WTC11 (cell line): Measurements from ENCODE around the gene SFI1.

Experiments used
- CREM ChIP-seq: sonication (generic); formaldehyde crosslinking; IDR thresholded peaks from 2 replicates; pipeline ENCODE4 v1.8.1; 2022; ENCODE audit warnings: mild to moderate bottlenecking, missing genetic modification reagents, moderate library complexity
- JAZF1 ChIP-seq: fragments of 250-450 bp; sonication (Bioruptor Pico); IDR thresholded peaks from 2 replicates; pipeline ENCODE4 v1.9.0; 2021; ENCODE audit warnings: moderate library complexity, mild to moderate bottlenecking, inconsistent platforms
- TF ChIP-seq, protein P1 (sequence below): fragments of 200-600 bp; IDR thresholded peaks from 2 replicates; pipeline ENCODE4 v1.8.0; 2022; ENCODE audit warnings: antibody characterized with exemption

DNA sequence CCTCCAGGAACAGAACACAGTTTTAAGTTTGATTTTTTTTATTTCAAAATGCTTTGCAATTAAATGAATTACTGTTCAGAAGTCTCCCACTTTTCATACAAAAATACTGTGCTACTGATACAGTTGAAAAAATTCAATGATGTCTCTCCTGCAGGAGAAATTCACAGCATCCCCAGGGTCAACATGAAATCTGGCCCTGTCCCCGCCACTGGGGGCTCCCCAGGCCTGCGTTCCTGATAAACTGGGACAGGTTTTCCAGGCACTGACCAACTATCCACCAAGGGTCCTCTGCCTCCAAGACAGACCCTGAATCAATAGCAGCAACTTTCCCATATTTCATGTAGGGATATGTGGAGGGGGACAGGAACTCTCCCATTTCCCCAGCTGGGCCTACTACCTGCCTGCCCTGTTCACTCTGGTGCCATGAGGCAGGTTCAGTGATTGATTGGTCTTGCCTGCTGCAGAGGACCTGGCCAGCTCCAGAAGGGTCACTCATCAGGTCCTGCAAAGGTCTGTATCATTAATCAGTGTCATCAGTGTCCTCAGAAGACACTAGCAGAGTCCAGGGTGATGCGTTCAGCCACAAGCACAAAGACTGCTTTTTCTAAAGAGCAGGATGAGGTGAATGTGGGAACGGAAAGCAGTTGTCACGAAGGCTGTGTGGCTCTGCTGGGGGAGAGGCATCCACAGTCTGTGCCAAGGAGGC lies 122.3 kb downstream of the SFI1 start:
- TF ChIP-seq, protein P1, sequence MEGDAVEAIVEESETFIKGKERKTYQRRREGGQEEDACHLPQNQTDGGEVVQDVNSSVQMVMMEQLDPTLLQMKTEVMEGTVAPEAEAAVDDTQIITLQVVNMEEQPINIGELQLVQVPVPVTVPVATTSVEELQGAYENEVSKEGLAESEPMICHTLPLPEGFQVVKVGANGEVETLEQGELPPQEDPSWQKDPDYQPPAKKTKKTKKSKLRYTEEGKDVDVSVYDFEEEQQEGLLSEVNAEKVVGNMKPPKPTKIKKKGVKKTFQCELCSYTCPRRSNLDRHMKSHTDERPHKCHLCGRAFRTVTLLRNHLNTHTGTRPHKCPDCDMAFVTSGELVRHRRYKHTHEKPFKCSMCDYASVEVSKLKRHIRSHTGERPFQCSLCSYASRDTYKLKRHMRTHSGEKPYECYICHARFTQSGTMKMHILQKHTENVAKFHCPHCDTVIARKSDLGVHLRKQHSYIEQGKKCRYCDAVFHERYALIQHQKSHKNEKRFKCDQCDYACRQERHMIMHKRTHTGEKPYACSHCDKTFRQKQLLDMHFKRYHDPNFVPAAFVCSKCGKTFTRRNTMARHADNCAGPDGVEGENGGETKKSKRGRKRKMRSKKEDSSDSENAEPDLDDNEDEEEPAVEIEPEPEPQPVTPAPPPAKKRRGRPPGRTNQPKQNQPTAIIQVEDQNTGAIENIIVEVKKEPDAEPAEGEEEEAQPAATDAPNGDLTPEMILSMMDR: no peak
- TF ChIP-seq JAZF1 (CRISPR knock-in tag) (no peak), CREM (CRISPR knock-in tag) (no peak)
